IMR-90 (cell line): Measurements from ENCODE around the gene TGM1. TPM values are rescaled to one million over a fixed set of nuclear protein-coding genes. Genes with fewer than 3 reads are reported as not detected.

Experiments
- ATAC-seq: fragments of 200-7000 bp; cut with Tn5 transposase; 2 replicates; pipeline ENCODE4 v1.9.1; 2020; ENCODE audit warnings: low read depth, mild to moderate bottlenecking, moderate library complexity
- BruUV-seq: library from RNA; stranded (reverse); fragments of 400-500 nt; replicated peaks from 2 replicates; lab custom pipeline; 2021; lab: Mats Ljungman, UMichigan
- CTCF ChIA-PET: fragments of 300-600 bp; formaldehyde crosslinking; extraction: SDS; loops from one replicate; lab custom pipeline; 2021; ENCODE audit warnings: antibody characterized with exemption; lab: Yijun Ruan, JAX
- POLR2A ChIA-PET: fragments of 300-600 bp; sonication (Branson Sonifier 250); formaldehyde crosslinking; loops from one replicate; lab custom pipeline; 2022; ENCODE audit warnings: antibody characterized with exemption; ENCODE audit not compliant: unreplicated experiment; lab: Charles Lee
- DNase-seq: peaks from one replicate; pipeline ENCODE4 v3.0.0; 2013
- H2AFZ ChIP-seq: replicated peaks from 2 replicates; pipeline ENCODE3; 2013; ENCODE audit warnings: low read length, mild to moderate bottlenecking; ENCODE audit not compliant: poor library complexity
- H2AK5ac ChIP-seq: 2 replicates; pipeline ENCODE4 v1.6.1; 2013; ENCODE audit warnings: low read depth, low read length, inconsistent platforms
- H2AK9ac ChIP-seq: replicated peaks from 2 replicates; pipeline ENCODE3; 2013; ENCODE audit warnings: mild to moderate bottlenecking, low read depth, low read length, moderate library complexity; ENCODE audit not compliant: poor library complexity
- H2BK120ac ChIP-seq: 2 replicates; pipeline ENCODE4 v1.6.1; 2013; ENCODE audit warnings: low read depth, low read length, inconsistent platforms
- H2BK15ac ChIP-seq: 3 replicates; pipeline ENCODE4 v1.6.1; 2013; ENCODE audit warnings: low read depth, low read length, inconsistent platforms
- H2BK20ac ChIP-seq: 2 replicates; pipeline ENCODE4 v1.6.1; 2013; ENCODE audit warnings: low read depth, mild to moderate bottlenecking, inconsistent platforms, low read length, moderate library complexity
- H2BK5ac ChIP-seq: 2 replicates; pipeline ENCODE4 v1.6.1; 2013; ENCODE audit warnings: mild to moderate bottlenecking, low read depth, low read length, inconsistent platforms; ENCODE audit not compliant: poor library complexity, severe bottlenecking
- H3K14ac ChIP-seq: replicated peaks from 2 replicates; pipeline ENCODE4 v1.6.1; 2013; ENCODE audit warnings: low read depth, low read length, inconsistent platforms
- H3K18ac ChIP-seq: 2 replicates; pipeline ENCODE4 v1.6.1; 2013; ENCODE audit warnings: low read depth, low read length, control low read depth
- H3K23ac ChIP-seq: 2 replicates; pipeline ENCODE4 v1.6.1; 2013; ENCODE audit warnings: low read depth, low read length, inconsistent platforms
- H3K27ac ChIP-seq: 2 replicates; pipeline ENCODE4 v1.5.1; 2013; ENCODE audit warnings: mild to moderate bottlenecking, control low read depth, low read length; ENCODE audit not compliant: insufficient read depth
- H3K27me3 ChIP-seq: 2 replicates; pipeline ENCODE4 v1.6.1; 2013; ENCODE audit warnings: low read length; ENCODE audit not compliant: control insufficient read depth, insufficient read depth
- H3K36me3 ChIP-seq: 2 replicates; pipeline ENCODE4 v1.6.1; 2013; ENCODE audit warnings: low read length, mixed read lengths; ENCODE audit not compliant: control insufficient read depth, insufficient read depth
- H3K4ac ChIP-seq: 2 replicates; pipeline ENCODE4 v1.6.1; 2013; ENCODE audit warnings: low read depth, low read length, inconsistent platforms
- H3K4me1 ChIP-seq: 2 replicates; pipeline ENCODE4 v1.6.1; 2013; ENCODE audit warnings: low read length, mixed read lengths; ENCODE audit not compliant: control insufficient read depth, insufficient read depth
- H3K4me2 ChIP-seq: 2 replicates; pipeline ENCODE4 v1.6.1; 2013; ENCODE audit warnings: low read depth, mild to moderate bottlenecking, control low read depth, low read length, moderate library complexity
- H3K4me3 ChIP-seq: 2 replicates; pipeline ENCODE4 v1.5.1; 2013; ENCODE audit warnings: low read depth, mild to moderate bottlenecking, control low read depth, low read length, moderate library complexity; ENCODE audit not compliant: insufficient read depth
- H3K56ac ChIP-seq: 2 replicates; pipeline ENCODE4 v1.6.1; 2013; ENCODE audit warnings: low read length, inconsistent platforms; ENCODE audit not compliant: insufficient read depth; ENCODE audit errors: extremely low read depth
- H3K79me1 ChIP-seq, 2 experiments: 2 replicates each; pipeline ENCODE4 v1.6.1; 2013; ENCODE audit warnings: low read length in 2 of 2, inconsistent platforms in 1 of 2, low read depth in 1 of 2
- H3K9ac ChIP-seq: 2 replicates; pipeline ENCODE4 v1.6.1; 2013; ENCODE audit warnings: low read depth, low read length, control low read depth
- H3K9me1 ChIP-seq: 2 replicates; pipeline ENCODE4 v1.6.1; 2013; ENCODE audit warnings: low read length, inconsistent platforms; ENCODE audit not compliant: insufficient read depth
- H3K9me3 ChIP-seq: 2 replicates; pipeline ENCODE4 v1.6.1; 2013; ENCODE audit warnings: low read length; ENCODE audit not compliant: control insufficient read depth, insufficient read depth
- H4K20me1 ChIP-seq: 2 replicates; pipeline ENCODE4 v1.6.1; 2013; ENCODE audit warnings: low read length, inconsistent platforms; ENCODE audit not compliant: insufficient read depth
- H4K5ac ChIP-seq: 2 replicates; pipeline ENCODE4 v1.6.1; 2013; ENCODE audit warnings: mild to moderate bottlenecking, low read depth, low read length, control low read depth
- H4K8ac ChIP-seq, 2 experiments: 2 replicates each; pipeline ENCODE4 v1.6.1; 2013; ENCODE audit warnings: low read depth in 2 of 2, low read length in 2 of 2, control low read depth in 1 of 2, inconsistent platforms in 1 of 2
- H4K91ac ChIP-seq: 2 replicates; pipeline ENCODE4 v1.6.1; 2013; ENCODE audit warnings: low read depth, low read length, inconsistent platforms; ENCODE audit not compliant: insufficient read depth
- BHLHE40 ChIP-seq: fragments of 150-350 bp; IDR thresholded peaks from 2 replicates; pipeline ENCODE4 v1.6.1; 2016; ENCODE audit warnings: mild to moderate bottlenecking, low read depth, low read length
- CEBPB ChIP-seq: IDR thresholded peaks from 2 replicates; pipeline ENCODE4 v1.6.1; 2012; ENCODE audit warnings: low read depth, low read length, improper control_type of control experiment
- FOS ChIP-seq: fragments of 150-350 bp; IDR thresholded peaks from 2 replicates; pipeline ENCODE4 v1.6.1; 2016; ENCODE audit warnings: low read depth, low read length
- MAFK ChIP-seq: IDR thresholded peaks from 2 replicates; pipeline ENCODE4 v1.6.1; 2012; ENCODE audit warnings: low read depth, low read length, improper control_type of control experiment
- MAZ ChIP-seq: IDR thresholded peaks from 2 replicates; pipeline ENCODE4 v1.6.1; 2012; ENCODE audit warnings: low read depth, mild to moderate bottlenecking, low read length, improper control_type of control experiment, moderate library complexity, borderline replicate concordance
- MXI1 ChIP-seq: IDR thresholded peaks from 2 replicates; pipeline ENCODE4 v1.6.1; 2012; ENCODE audit warnings: low read depth, mild to moderate bottlenecking, low read length, moderate library complexity, borderline replicate concordance
- NFE2L2 ChIP-seq: fragments of 150-350 bp; IDR thresholded peaks from 2 replicates; pipeline ENCODE4 v1.6.1; 2016; ENCODE audit warnings: low read depth, mild to moderate bottlenecking, low read length
- POLR2A ChIP-seq: IDR thresholded peaks from 2 replicates; pipeline ENCODE4 v1.6.1; 2012; ENCODE audit warnings: mild to moderate bottlenecking, low read depth, low read length
- RAD21 ChIP-seq: IDR thresholded peaks from 2 replicates; pipeline ENCODE4 v1.6.1; 2012; ENCODE audit warnings: low read length, improper control_type of control experiment
- RFX5 ChIP-seq: IDR thresholded peaks from 2 replicates; pipeline ENCODE4 v1.8.0; 2012; ENCODE audit warnings: low read depth, mild to moderate bottlenecking, low read length, moderate library complexity
- SMC3 ChIP-seq: fragments of 150-350 bp; IDR thresholded peaks from 2 replicates; pipeline ENCODE4 v1.6.1; 2016; ENCODE audit warnings: low read depth, mild to moderate bottlenecking, antibody characterized with exemption, low read length, moderate library complexity
- WGBS, 2 experiments: methylation state at CpG; one replicate each; pipeline versions ENCODE4 v1.1.5 to v1.1.7; 2013; ENCODE audit warnings: missing lambda C conversion rate in 2 of 2; ENCODE audit not compliant: insufficient read length in 1 of 2; ENCODE audit errors: extremely low coverage in 2 of 2; 5-methylcytosine and 5-hydroxymethylcytosine counted together
- dilution Hi-C: fragments of 300-500 bp; cut with HindIII; formaldehyde crosslinking; loops from one replicate; pipeline ENCODE4 v1.14.3; 2018; ENCODE audit warnings: low sequenced_read_pairs; ENCODE audit not compliant: unreplicated experiment
- in situ Hi-C: fragments of 300-500 bp; cut with MboI; formaldehyde crosslinking; loops from 3 replicates; pipeline ENCODE4 v1.14.3; 2019; ENCODE audit warnings: low sequenced_read_pairs, inconsistent platforms, mixed read lengths
- intact Hi-C: fragments of 100-400 bp; cut with micrococcal nuclease; formaldehyde crosslinking; loops from 2 replicates; pipeline ENCODE4 v1.10.0; 2022
- polyA plus RNA-seq, 3 experiments: library from polyadenylated mRNA; depleted of rRNA; stranded (reverse); fragments of >200 nt; gene quantifications; 2 replicates each; pipeline ENCODE4 v1.2.3, GENCODE V29; 2012; ENCODE audit warnings: low replicate concordance in 1 of 3
- total RNA-seq: library from RNA; depleted of rRNA; stranded (reverse); fragments of >200 nt; gene quantifications from 2 replicates; pipeline ENCODE4 v1.2.3, GENCODE V29; 2012
- TF ChIP-seq, protein P1 (sequence below): conservative IDR thresholded peaks from 2 replicates; pipeline ENCODE4 v1.5.1; 2012; ENCODE audit warnings: mild to moderate bottlenecking, low read depth, low read length, improper control_type of control experiment

The TGM1 gene
- total and polyA plus RNA-seq, 2 of the 4 experiments (the other 2 are of a cell fraction), result 0.72 to 3.3 TPM

DNA sequence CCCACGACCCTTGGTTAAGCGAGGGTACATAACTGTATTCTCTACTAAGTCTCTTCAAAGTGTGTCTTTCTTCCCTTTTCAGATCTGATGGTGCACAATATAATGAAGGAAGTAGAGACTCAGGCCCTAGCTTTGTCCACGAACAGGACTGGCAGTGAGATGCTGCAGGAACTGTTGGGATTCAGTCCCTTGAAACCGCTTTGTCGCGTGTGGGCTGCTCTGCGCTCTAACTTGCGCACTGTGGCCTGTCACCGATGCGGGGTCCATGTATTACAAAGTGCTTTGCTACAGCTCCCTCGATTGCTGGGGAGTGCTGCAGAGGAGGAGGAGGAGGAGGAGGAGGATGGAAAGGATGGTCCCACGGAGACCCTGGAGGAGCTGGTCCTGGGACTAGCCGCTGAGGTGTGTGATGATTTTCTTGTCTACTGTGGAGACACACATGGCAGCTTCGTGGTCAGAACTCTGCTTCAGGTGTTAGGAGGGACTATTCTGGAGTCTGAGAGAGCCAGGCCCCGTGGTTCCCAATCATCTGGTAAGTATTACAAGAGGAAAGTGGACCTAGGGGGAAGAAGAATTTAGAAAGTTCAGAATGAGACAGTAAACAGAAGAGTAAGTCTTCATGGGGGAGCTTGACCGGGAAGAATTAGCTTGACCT lies 37.5 kb upstream of the TGM1 start (continued):
- no peak for TF ChIP-seq NFE2L2

DNA sequence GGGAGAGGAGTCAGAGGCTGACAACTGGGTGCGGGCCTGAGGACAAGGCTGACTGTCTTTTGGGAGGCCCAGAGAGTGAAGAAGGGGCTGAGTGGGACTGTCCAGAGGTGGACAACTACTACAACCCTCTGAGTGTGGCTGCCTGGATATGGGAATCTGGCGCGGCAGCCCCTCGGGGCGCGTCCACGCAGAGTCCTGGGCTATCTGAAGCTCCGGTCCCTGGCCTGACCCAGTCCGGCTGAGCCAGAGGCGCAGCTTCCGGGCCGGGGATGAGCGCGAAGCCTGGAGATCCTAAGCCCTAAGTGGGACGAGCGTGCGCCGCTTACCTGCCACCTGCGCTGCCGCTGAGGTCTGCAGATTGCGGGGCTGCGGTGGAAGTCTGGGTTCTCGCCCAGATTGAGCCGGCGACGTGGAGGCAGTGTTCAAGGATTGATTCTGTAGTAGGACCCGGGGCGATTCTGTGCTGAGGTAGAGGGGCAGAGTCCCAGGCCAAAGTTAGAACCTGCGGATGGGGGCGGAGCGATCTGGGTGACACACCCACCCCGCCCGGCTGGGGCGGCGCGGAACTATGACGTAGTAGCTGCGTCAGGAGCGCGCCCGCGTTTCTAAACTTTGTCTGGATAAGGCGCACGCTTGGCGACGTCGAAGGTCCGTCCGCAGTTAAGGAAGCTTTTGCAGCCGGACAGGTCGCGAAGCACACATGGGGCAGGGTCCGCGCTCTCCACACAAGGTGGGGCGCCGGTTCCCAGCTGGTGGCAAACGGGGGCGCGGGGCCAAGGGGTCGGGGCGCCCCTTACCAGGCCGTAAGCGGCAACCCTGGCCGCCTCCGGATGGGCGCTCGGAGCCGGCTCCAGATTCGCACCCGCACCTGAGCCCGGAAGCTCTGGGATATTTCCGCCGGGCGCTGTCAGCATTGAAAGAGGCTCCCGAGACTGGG lies 36.5 kb upstream of the TGM1 start, which contains the start of the genes DHRS1 and NOP9:
Gene DHRS1 (minus strand): TSS at position 526 of the 937 bp plus-strand sequence. CDS start 674 bp downstream, outside the sequence.
Gene NOP9 (plus strand): TSS at position 596 of the 937 bp plus-strand sequence. CDS start 105 bp downstream, at position 701.
- H2BK20ac ChIP-seq, result no peak within 1 kb of the TSS
- H4K20me1 ChIP-seq, result no peaks in the 10 kb centered on the region
- peaks cover 9% of the 10 kb centered on the region for H3K4me1 ChIP-seq
- peak within 1 kb of the TSS; percentile 63 for H3K4me3 ChIP-seq
- peak within 1 kb of the TSS; percentile 89 for H3K23ac ChIP-seq
- H3K9ac ChIP-seq, result peak within 1 kb of the TSS; percentile 86
- in situ Hi-C loops (loop anchor here (5.0 kb wide), 1 partner anchor 57 kb away; the partner anchor contains the start of gene TINF2), intact Hi-C loops (loop anchor here (1.0 to 10.0 kb wide), 3 partner anchors 57 to 315 kb away; partner anchors contain the start of genes CHMP4A, DHRS4L2 and TINF2), dilution Hi-C loops (no loop called here)
- peak within 1 kb of the TSS; percentile 77 for H3K14ac ChIP-seq
- ChIA-PET POLR2A (interaction anchor here (0.6 kb wide), 1 partner anchor 23 kb away, joined by 18 read pairs; no protein-coding TSS in a partner anchor), CTCF (interaction anchor here (0.9 to 3.0 kb wide), 3 partner anchors 9 to 56 kb away, joined by 6 to 20 read pairs (median 7); partner anchors contain the start of genes CIDEB and LTB4R2)
- peak within 1 kb of the TSS; percentile 41 for H3K27ac ChIP-seq
- DNase-seq (peak; percentile 85), ATAC-seq (peak; percentile 83)
- H2BK120ac ChIP-seq, result no peak within 1 kb of the TSS
- WGBS, 2 experiments, result 1% methylated on average over 47 of the region's 75 CpGs; no CpG with 5 or more reads in 1 of the 2 experiments
- H3K4me2 ChIP-seq, result peak within 1 kb of the TSS; percentile 94
- H2AK9ac ChIP-seq, result peak within 1 kb of the TSS; percentile 97
- peak within 1 kb of the TSS; percentile 63 for H3K56ac ChIP-seq
- H3K18ac ChIP-seq, result no peak within 1 kb of the TSS
- no peaks in the 10 kb centered on the region for H3K27me3 ChIP-seq
- BruUV-seq, result no TSS peak
- no peak within 1 kb of the TSS for H2BK15ac ChIP-seq
- peak within 1 kb of the TSS; percentile 14 for H2BK5ac ChIP-seq
- peak within 1 kb of the TSS; percentile 73 to 94 for H4K8ac ChIP-seq
- H3K36me3 ChIP-seq, result peaks cover 30% of the 10 kb centered on the region
- H4K5ac ChIP-seq, result peak within 1 kb of the TSS; percentile 13
- peak within 1 kb of the TSS; percentile 52; the same call in 1 of the 2 replicates for H2AK5ac ChIP-seq
- H4K91ac ChIP-seq, result peak within 1 kb of the TSS; percentile 72; the same call in 1 of the 2 replicates
- no peaks in the 10 kb centered on the region for H3K9me3 ChIP-seq
- H3K4ac ChIP-seq, result peak within 1 kb of the TSS; percentile 89
- H3K79me1 ChIP-seq, result peaks cover 24 to 56% of the 10 kb centered on the region in 2 experiments
- H3K9me1 ChIP-seq, result no peaks in the 10 kb centered on the region
- peak within 1 kb of the TSS; percentile 98 for H2AFZ ChIP-seq
- TF ChIP-seq FOS (peak; percentile 34; the same call in 1 of the 2 replicates), POLR2A (peak; percentile 52; the same call in 1 of the 2 replicates), BHLHE40 (0 out of 2 replicates have a peak, but pooled peaks have one; percentile 21), RAD21 (no peak), SMC3 (no peak), RFX5 (no peak), MAFK (peak; percentile 16; the same call in 1 of the 2 replicates), NFE2L2 (no peak), MXI1 (peak; percentile 98), CEBPB (no peak), MAZ (peak; percentile 97)
- TF ChIP-seq, protein P1, sequence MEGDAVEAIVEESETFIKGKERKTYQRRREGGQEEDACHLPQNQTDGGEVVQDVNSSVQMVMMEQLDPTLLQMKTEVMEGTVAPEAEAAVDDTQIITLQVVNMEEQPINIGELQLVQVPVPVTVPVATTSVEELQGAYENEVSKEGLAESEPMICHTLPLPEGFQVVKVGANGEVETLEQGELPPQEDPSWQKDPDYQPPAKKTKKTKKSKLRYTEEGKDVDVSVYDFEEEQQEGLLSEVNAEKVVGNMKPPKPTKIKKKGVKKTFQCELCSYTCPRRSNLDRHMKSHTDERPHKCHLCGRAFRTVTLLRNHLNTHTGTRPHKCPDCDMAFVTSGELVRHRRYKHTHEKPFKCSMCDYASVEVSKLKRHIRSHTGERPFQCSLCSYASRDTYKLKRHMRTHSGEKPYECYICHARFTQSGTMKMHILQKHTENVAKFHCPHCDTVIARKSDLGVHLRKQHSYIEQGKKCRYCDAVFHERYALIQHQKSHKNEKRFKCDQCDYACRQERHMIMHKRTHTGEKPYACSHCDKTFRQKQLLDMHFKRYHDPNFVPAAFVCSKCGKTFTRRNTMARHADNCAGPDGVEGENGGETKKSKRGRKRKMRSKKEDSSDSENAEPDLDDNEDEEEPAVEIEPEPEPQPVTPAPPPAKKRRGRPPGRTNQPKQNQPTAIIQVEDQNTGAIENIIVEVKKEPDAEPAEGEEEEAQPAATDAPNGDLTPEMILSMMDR, result no peak
